Lower leg skin (tissue), 3 donors: ENCODE measurements around the gene SDK1.

Experiments used
- POLR2A ChIP-seq, 2 donors: fragments of 450-650 bp; IDR thresholded peaks; one replicate each; pipeline ENCODE4 v1.6.1; 2016 to 2017; ENCODE audit warnings: antibody characterized with exemption in 2 of 2, mild to moderate bottlenecking in 1 of 2, moderate library complexity in 1 of 2
- TF ChIP-seq, protein P1 (sequence below), 3 donors: fragments of 450-650 bp; IDR thresholded peaks; one replicate each; pipeline ENCODE4 v1.5.1; 2016; ENCODE audit warnings: antibody characterized with exemption in 3 of 3, mild to moderate bottlenecking in 3 of 3, moderate library complexity in 2 of 3

DNA sequence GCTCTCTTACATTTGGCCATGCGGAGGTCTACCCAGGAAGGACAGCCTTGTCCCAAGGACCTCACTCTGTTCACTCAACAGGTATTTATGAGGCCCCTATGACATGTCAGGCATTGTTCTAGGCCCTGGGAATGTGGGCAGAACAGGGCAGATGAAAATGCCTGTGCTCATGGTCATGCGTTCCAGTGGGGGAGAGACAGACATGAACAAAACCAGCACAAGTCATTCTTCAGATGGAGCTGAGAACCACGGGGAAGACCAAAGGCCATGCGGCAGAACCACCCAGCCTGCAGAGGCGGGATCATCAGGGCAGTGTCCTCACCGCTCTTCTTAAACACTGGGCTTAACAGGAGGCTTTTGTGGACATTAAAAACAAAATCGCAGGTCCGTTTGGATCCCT is 636.1 kb downstream of the SDK1 start:
- TF ChIP-seq, protein P1, sequence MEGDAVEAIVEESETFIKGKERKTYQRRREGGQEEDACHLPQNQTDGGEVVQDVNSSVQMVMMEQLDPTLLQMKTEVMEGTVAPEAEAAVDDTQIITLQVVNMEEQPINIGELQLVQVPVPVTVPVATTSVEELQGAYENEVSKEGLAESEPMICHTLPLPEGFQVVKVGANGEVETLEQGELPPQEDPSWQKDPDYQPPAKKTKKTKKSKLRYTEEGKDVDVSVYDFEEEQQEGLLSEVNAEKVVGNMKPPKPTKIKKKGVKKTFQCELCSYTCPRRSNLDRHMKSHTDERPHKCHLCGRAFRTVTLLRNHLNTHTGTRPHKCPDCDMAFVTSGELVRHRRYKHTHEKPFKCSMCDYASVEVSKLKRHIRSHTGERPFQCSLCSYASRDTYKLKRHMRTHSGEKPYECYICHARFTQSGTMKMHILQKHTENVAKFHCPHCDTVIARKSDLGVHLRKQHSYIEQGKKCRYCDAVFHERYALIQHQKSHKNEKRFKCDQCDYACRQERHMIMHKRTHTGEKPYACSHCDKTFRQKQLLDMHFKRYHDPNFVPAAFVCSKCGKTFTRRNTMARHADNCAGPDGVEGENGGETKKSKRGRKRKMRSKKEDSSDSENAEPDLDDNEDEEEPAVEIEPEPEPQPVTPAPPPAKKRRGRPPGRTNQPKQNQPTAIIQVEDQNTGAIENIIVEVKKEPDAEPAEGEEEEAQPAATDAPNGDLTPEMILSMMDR (IDR thresholded peaks at IDR 0.05) = no peak
- TF ChIP-seq POLR2A (IDR thresholded peaks at IDR 0.05) = no peak
